NCI-H1436 (cell line): ENCODE measurements around the gene MYO3B.

ENCODE experiments used
- DNase-seq: peaks from one replicate; lab custom pipeline; 2025; lab: John Stamatoyannopoulos, UW

The MYO3B gene

DNA sequence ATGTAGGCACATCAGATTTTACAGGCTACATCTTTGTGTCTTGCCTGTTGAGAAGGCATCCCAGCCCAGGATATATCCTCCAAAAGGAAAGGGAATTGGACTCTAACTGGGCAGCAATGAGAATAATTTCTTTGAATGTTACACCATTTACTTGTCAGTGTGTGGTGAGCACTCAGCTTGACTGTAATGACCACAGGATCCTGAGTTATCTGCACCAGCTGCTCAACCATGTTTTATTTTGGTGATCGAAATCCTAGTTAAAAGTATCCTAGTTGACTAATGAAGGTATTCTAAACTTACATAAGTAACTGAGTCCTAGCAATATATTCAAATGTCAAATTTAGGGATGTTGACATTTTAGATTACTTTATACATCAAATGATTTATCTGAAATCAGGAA, 123.0 kb downstream of the MYO3B start:
- no peak for DNase-seq

DNA sequence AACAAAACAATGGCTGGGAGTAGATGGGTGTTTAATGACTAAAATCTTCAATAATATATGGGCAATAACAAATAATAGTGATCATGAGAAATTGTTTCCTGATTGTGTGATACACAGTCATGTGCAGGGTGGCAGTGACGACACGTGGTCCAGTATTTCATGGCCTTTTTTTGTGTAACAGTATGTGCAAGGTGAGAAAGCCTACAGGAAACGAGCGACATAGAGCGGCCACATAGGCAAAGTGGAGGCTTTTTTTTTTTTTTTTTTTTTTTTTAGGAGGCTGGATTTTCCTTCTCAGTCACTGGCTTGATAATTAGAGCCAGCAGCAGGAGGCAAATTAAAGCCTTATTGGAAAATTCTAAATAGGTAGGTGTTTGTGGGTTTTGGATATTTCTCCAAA, 123.7 kb downstream of the MYO3B start:
- no peak for DNase-seq

DNA sequence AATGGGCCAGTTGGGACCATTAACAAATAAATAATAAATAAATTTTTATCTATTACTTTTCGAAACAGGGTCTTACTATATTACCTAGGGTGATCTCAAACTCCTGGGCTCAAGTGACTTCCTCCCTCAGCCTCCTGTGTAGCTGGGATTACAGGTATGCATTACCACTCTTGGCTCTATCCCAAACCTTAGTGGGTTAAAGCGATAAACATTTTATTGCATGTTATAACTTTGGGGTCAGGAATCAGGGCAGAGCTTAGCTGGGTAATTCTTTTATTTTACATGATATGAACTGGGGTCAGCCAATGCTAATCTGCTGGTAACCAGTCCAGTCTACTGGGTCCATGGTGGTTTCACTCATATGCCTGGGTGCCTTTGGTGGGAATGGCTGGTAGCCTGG, 127.8 kb downstream of the MYO3B start:
- no peak for DNase-seq

DNA sequence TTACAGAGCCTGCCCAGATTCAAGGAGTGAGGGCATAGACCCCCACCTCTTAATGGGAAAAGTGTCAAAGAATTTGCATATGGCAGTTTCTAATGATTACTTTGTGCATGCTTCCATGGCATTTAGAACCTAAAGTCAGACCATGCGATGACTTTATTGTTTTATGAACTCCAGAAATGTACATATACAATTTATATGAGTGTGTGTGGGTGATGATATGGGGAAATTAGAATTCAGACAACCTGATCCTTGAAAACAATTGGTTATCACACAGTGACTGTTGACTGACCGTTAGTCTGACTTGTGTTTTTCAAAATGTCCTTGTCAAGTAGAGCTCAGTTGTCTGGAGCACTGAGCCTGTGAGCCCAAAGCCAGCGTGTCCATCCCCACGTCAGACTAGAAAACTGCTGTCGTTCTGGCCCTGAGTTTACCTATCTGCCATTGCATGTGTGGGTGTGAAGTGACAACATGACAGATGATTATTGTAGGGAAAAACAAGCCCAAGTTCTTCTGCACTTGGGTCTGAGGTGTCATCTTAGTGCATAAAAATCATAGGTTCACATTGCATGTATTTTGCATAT, 128.4 kb downstream of the MYO3B start:
- DNase-seq = no peak

DNA sequence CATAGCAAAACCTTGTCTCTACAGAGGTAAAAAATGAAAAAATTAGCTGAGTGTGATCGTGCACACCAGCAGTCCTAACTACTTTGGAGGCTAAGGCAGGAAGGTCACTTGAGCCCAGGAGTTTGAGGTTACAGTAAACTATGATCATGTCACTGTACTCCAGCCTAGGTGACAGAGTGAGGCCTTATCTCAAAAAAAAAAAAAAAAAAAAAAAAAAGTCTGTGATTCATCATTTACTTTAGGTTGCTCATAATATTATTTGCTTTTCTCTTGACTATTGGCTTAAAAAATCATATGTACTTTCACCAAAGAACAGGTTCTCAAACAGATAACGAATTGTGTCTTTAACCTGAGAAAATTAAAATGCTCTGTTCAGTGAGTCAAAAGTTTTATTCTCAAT, 129.1 kb downstream of the MYO3B start:
- no peak for DNase-seq

DNA sequence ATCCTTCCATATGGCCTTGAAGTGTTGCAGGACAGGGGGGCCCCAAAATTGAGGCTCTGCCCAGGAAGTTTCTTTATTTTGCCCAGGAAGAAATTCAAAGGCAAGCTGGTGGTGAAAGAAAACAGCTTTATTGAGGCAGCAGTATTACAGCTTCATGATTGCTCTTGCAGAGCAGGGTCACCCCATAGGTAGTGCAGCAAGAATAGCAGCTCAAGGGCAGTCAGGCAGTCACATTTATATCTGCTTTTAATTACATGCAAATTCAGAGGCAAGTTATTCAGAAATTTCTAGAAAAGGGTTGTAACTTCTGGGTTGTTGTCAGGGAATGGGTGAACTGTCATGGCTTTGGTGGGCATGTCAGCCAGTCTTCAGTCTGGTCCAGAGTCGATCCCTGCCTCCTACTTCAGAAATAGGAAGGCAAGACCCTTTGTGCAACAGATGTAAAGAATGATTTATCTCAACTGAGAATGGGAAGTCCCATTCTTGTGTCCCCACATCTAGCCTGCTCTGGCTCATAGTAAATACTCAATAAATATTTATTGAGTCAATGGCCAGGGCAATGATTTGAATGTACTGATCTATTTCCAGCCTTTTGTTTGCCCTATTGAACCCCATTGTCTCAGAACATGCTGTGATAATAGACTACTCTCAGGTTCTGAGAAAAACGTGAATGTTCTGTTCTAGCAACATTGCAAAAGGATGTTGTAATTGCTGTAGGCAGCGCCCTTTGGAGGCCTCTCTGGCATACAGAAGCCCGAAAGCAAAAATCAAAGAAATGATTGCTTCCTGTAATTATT, 129.8 kb downstream of the MYO3B start:
- DNase-seq = no peak

DNA sequence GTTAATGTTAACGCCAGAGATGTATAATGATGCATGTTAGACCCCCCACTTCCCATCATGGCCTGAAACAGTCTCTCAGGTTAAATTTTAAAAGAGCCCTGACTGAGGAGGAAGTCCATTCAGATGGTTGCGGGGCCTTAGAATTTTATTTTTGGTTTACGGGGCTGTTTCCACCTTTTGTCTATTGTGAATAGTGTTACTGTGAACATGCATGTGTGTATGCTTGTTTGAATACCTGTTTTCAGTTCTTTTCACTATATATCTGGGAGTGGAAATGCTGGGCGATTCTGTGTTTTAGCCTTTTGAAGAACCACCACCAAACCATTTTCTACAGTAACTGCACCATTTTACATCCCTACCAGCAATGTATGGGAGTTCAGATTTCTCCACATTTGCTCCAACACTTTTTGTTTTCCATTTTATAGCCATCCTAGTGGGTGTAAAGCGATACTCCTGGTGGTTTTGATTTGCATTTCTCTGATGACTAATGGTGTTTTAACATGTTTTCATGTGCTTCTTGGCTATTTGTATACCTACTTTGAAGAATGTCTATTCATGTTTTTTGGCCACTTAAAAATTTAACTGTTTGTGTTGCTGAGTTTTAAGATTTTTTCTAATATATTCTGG, 133.0 kb downstream of the MYO3B start:
- DNase-seq = no peak

DNA sequence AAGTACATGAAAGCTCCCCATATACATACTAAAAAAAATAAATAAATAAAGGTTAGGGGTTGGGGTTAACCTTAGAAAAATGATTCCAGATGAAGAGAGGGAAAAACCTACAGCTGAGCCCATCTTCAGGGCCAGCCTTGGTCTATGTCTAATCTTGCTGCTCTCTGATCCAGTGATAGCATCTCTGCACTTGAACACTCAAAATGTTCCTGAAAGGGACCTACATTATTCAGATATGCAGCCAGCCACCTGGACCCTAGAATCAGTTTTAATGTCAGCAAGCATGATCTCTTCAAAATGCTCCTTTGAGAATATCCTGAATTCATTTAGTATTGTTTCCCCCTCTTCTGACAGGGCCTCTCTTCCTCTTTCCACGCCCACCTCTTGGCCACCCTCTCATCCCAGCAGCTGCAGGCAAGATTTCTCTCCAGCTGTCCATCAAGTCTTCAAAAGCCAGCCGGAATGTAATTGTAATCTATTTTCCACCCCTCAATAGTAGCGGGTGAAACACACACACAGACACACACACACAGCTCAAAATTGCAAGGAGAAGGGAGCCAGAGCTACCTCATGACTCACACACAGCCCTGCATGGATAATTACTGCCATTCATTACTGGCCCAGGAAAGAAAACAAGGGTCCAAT, 135.5 kb downstream of the MYO3B start:
- DNase-seq = peak; percentile 93

DNA sequence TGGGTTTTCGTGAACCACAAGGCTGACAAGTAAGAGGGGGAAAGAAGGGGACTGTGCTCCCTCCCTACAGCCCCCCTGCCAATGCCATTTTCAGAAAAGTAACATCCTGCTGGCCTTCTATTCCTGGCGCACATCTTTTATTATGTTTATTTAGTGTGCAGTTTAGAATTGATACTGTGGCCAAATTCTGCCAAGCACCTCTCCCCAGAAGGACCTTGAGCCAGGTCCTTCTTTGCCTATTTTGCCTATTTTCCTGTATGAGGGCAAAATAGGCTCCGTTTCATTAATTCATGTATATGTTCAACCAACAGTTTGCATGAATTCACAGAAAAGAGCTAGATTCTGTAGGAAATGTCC, 136.0 kb downstream of the MYO3B start:
- DNase-seq = no peak

DNA sequence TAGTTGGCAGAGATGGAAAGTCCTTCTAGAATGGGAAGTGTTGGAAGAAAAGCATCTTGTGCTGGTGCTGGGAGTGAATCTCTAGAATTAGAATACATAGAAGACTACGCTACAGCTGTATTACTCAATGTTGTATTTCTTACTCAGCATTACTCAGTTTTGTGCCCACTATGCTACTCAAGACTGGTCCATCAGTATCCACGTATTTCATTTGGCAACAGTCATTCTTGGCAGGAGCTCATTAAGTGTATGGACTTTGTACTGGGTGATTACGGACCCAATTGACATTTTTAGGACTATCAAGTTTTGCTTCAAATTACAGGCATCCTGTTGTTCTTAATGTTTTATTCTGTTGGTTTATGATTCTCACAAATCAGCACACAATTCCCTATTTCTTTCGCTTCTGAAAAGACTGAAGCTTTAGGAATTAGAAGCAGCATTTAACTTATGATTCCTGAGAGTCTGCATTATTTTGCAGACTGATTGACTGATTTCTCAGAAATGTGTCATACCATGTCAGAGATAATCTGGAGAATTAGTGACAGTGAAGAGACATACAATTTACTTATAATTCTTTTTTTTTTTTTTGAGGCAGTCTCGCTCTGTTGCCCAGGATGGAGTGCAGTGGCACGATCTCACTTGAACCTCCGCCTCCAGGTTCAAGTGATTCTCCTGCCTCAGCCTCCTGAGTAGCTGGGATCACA, 136.9 kb downstream of the MYO3B start:
- no peak for DNase-seq

DNA sequence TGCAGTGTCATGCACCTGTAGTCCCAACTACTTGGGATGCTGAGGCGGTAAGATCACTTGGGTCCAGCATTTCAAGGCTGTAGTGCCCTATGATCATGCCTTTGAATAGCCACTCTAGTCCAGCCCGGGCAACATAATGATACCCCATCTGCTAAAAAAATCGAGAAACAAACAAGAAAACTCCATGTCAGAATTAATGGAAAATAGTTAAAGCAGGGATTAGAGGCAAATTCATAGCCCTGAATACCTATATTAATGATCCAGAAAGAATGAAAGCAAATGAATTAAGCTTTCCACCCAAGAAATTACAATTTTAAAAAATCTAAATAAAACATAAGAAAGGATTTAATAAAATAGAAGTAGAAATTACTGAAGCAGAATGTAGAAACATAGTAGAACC, 143.0 kb downstream of the MYO3B start:
- no peak for DNase-seq

DNA sequence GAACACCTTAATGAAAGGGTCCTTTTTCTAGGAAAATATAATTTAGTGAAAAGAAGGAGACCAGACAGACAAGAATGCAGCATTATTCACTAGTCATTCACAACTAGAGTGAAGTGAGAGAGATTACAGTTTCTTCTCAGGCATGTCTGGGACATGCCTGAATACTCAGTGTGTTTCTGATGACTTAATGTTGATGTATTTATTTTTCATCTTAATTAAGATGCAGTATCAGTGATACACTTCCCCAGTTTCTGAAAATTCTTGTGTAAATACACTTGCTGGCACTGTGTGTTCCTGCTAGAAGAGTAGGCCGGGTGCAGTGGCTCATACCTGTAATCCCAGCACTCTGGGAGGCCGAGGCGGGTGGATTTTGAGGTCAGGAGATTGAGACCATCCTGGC, 143.6 kb downstream of the MYO3B start:
- DNase-seq = no peak

DNA sequence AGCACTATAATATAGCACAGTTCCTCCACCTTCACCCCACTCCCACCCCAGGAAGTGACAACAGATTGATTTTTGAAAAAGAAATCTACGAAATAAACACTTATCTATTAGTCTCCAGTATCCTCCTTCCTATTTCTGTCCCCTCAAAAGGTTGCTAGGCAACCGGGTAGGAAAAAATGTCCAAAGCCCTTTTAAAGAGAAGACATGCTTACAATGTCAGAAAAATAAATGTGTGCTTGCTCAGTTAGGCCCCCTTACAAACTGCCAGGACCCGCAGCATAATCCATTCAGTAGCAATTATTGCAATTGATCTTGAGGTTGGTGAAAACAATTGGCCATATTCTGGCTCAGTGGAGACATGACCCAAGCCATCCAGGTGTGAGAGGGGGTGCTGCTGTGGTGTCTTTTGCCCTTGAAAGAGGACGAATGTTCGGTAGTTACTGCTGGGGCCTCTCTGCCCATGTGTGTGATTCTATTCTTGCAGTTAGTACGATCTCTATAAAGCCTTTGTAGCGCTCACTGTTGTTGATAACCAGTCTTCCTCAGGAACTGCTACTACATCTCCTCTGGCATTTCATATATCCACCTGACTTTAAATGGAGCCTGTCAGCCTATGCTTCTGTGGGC, 144.3 kb downstream of the MYO3B start:
- DNase-seq = no peak

DNA sequence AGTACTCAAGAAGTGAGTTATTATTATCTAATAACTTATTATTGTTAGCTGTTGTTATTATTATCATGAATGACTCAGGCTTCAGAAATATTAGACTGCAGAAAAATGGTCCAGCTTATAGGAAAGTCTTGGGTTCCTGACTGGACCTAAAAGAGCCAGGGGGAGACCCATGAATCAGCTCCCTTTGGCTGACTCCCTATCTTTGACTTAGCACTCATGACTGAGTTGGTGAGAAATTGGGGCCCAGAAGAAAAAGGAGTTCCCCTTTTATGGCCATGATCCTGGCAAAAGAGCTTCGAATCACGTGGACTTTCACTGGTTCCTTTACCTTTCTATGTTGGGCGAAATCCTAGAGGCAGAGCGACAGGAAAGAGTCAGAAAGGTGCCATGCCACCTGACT, 145.8 kb downstream of the MYO3B start:
- DNase-seq = no peak

DNA sequence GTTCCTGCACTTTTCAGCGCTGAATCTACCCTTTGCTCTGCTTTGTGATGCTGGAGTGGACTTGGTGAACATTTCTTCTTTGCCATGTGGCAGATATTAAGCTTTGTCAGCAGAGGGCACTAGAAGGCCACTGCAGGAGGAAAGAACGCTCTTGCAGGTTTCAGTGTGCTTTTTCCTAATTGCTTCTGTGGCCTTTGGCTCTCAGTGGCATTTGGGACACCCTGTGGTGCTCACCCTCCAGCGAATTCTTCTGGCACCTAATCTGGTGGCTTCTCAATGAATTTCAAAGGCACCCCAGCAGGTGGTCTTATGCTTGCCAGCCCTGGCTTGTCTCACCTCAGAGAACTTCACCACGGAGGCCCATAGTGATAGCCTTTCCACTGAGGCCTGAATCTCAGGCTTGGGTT, 146.7 kb downstream of the MYO3B start:
- DNase-seq = peak; percentile 69

DNA sequence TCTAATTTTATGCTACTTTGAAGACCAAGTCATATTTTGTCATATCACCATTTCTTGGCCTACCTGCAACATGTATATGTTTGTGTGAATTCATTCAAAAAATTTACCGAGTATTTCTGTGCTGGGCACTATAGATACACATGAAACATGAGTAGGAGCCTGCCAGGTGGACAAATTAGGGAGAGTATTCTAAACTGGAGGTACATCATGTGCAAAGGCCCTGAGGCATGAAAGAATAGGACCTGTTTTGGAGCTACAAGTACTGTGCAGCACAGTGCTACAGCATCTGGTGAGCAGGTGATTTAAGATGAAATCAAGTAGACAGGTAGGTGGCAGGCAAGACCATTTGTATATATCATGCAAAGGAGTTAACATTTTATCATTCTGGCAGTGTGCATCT, 152.9 kb downstream of the MYO3B start:
- DNase-seq = no peak

DNA sequence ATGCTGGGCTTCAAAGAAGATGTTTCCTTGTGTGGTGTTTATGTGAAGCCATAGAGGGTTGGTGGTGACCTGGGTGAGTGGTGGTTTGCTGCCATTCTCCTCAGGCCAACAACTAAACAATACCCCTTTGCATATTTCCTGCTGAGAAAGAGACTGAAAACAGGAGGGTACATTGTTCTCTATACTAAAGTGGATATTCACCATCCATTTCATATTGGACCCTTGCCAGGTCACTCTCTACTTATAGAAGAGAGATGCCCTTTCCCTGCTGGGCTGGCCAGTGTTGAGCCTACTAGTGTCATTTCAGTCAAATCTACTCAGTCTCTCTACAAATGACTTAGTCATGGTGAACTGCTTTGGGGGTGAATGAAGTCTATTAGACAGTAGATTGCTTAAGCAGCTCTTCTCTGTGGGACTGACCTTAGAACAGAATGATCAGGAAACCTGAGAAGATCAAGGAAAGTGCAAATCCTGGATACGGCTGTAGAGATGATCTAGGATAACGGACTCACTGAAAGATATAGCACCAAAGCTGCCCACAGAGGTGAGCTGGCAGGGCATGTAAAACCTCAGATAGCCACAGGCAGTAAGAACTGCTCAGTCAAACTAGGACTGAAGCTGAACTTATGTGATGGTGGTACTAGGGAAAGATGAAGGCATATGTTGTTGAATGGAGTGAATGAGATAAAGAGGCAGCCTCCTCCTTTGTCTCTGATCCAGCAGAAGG, 154.9 kb downstream of the MYO3B start:
- DNase-seq = no peak

DNA sequence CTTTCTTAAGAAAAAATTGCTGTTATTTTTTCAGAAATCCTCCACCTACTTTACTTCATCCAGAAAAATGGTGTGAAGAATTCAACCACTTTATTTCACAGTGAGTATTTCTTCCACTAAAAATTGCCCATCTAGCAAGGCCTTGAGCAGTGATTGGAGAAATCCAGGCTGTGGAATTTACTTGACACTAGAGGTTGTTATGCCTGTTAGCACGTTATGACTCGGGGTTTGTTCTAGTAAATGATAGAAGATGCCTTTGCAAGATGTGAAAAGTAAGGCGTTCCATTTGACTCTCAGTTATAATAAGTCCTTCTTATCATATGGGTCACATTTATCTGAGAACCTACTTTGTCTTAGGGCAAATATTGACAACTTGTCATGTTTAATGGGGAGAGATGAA, 157.4 kb downstream of the MYO3B start:
- no peak for DNase-seq

DNA sequence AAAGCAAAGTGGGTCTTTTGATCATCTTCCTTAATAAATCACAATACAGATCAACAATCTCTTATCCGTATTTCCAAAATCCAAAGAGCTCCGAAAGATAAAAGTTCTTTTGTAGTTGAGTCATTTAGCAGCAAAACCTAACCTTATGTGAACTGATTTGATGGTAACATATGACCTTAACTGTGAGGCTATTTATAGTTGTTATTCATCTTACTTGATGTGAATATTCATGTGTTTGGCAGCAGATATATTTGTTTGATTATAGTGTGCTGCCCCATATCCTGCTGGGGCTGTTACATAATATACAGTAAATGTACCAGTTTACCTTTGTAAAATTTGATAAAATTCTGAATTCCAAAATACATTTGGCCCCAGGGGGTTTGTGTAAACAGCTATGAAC, 158.5 kb downstream of the MYO3B start:
- DNase-seq = no peak

DNA sequence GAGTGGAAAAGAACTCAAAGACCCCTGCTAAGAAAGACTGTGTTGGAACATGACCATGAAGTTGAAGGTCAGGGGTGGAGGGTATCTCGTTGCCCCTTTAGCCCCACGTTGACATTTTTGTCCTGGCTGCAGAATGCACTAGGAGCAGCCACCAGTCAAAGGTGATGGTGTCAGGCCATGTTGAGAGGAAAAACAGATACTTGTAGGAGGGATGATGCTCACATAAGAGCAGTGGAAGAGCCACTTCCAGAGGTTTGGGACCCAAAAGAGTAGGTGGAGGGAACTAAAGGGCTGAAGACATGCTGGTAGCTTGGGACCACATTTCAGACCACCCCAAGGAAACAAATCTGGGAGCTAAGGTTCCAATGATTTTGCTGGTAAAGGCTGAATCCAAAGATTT, 159.0 kb downstream of the MYO3B start:
- no peak for DNase-seq

DNA sequence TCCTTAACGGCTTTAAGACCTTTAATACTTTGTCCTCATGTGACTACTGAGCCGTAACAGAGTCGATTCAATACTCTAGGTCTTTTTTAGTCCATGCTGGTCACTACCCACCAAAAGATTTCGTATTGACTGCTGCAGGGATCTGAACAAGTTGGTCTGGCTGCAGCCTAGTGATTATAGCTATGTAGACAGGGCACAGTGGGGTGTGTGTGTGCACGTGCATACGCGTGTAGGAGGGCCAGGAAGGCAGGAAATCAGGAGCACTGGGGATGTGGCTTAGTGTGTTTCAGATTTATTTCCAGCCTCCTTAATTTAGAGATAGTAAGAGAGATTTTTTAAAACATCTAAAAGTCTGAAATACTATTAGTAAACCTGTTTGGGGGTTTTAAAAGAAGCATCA, 161.4 kb downstream of the MYO3B start:
- no peak for DNase-seq
